ENCODE results near the gene SKP2.

SKP2 gene

GRCh38 chr5:36168737-36169136 is 16.8 kb downstream of the SKP2 start:
- Histone ChIP-seq H3K9me3 (ENCODE audit: control extremely low read depth in 1 of 5, control insufficient read depth in 4 of 5, insufficient read depth in 2 of 5, low read depth in 1 of 5, low read length in 4 of 5) (no peaks in the 10 kb centered on the region), H3K27ac (ENCODE audit: insufficient read depth in 1 of 2, low read depth in 1 of 2, low read length in 2 of 2, poor library complexity in 1 of 2, severe bottlenecking in 2 of 2) (no peak overlapping the region), H3K27me3 (replicated peaks in 2 of 5; ENCODE audit: control insufficient read depth in 4 of 5, insufficient read depth in 5 of 5, low read length in 4 of 5) (no peaks in the 10 kb centered on the region), H3K4me1 (ENCODE audit: control extremely low read depth in 1 of 4, control insufficient read depth in 4 of 4, insufficient read depth in 4 of 4, low read length in 3 of 4) (no peaks in the 10 kb centered on the region), H3K36me3 (ENCODE audit: control insufficient read depth in 4 of 4, insufficient read depth in 4 of 4, low read length in 3 of 4) (peaks cover 33 to 92% (median 59%) of the 10 kb centered on the region in 4 experiments), H3K4me3 (ENCODE audit: control insufficient read depth in 1 of 7, extremely low read depth in 1 of 7, insufficient read depth in 4 of 7, low read depth in 2 of 7, low read length in 6 of 7) (no peak overlapping the region)
- CTCF ChIA-PET, result interaction anchor here (1.1 to 1.2 kb wide), 2 partner anchors 9 to 12 kb away, joined by 3 to 4 read pairs; no protein-coding TSS in a partner anchor
- DNase-seq, result no peak
- POLR2A ChIA-PET, result no interaction called here
- 83% methylated on average over 4 of the region's 4 CpGs for WGBS (ENCODE audit: insufficient coverage)

- Histone ChIP-seq H3K27ac (ENCODE audit: insufficient read depth in 1 of 2, low read depth in 1 of 2, low read length in 2 of 2, poor library complexity in 1 of 2, severe bottlenecking in 2 of 2) (no peak overlapping the region), H3K36me3 (ENCODE audit: control insufficient read depth in 4 of 4, insufficient read depth in 4 of 4, low read length in 3 of 4) (peaks cover 39 to 91% (median 60%) of the 10 kb centered on the region in 4 experiments), H3K4me3 (ENCODE audit: control insufficient read depth in 1 of 7, extremely low read depth in 1 of 7, insufficient read depth in 4 of 7, low read depth in 2 of 7, low read length in 6 of 7) (no peak overlapping the region), H3K4me1 (ENCODE audit: control extremely low read depth in 1 of 4, control insufficient read depth in 4 of 4, insufficient read depth in 4 of 4, low read length in 3 of 4) (no peaks in the 10 kb centered on the region), H3K9me3 (ENCODE audit: control extremely low read depth in 1 of 5, control insufficient read depth in 4 of 5, insufficient read depth in 2 of 5, low read depth in 1 of 5, low read length in 4 of 5) (no peaks in the 10 kb centered on the region), H3K27me3 (replicated peaks in 2 of 5; ENCODE audit: control insufficient read depth in 4 of 5, insufficient read depth in 5 of 5, low read length in 4 of 5) (no peaks in the 10 kb centered on the region)
- DNase-seq, result no peak
- WGBS (ENCODE audit: insufficient coverage), result 96% methylated on average over 4 of the region's 5 CpGs
- ChIA-PET CTCF (interaction anchor here (1.7 kb wide), 1 partner anchor 17 kb away, joined by 6 read pairs; no protein-coding TSS in a partner anchor), POLR2A (no interaction called here)
Measured at GRCh38 chr5:36170832-36171424, 19.0 kb downstream of the SKP2 start.

- H3K36me3 ChIP-seq (ENCODE audit: control insufficient read depth in 4 of 4, insufficient read depth in 4 of 4, low read length in 3 of 4), result peaks cover 33 to 82% (median 56%) of the 10 kb centered on the region in 4 experiments
- no peak overlapping the region for H3K4me3 ChIP-seq (ENCODE audit: control insufficient read depth in 1 of 7, extremely low read depth in 1 of 7, insufficient read depth in 4 of 7, low read depth in 2 of 7, low read length in 6 of 7)
- H3K27me3 ChIP-seq (replicated peaks in 2 of 5; ENCODE audit: control insufficient read depth in 4 of 5, insufficient read depth in 5 of 5, low read length in 4 of 5), result no peaks in the 10 kb centered on the region
- H3K9me3 ChIP-seq (ENCODE audit: control extremely low read depth in 1 of 5, control insufficient read depth in 4 of 5, insufficient read depth in 2 of 5, low read depth in 1 of 5, low read length in 4 of 5), result no peaks in the 10 kb centered on the region
- CTCF ChIA-PET, result interaction anchor here (1.5 to 1.7 kb wide), 2 partner anchors 19 to 55 kb away, joined by 4 to 6 read pairs; no protein-coding TSS in a partner anchor
- POLR2A ChIA-PET, result interaction anchor here (1.0 kb wide), 1 partner anchor 11 kb away, joined by 3 read pairs; no protein-coding TSS in a partner anchor
- no peak overlapping the region for H3K27ac ChIP-seq (ENCODE audit: insufficient read depth in 1 of 2, low read depth in 1 of 2, low read length in 2 of 2, poor library complexity in 1 of 2, severe bottlenecking in 2 of 2)
- WGBS (ENCODE audit: insufficient coverage), result no CpG with 5 or more reads among the region's 1 CpG
- DNase-seq, result no peak
- no peaks in the 10 kb centered on the region for H3K4me1 ChIP-seq (ENCODE audit: control extremely low read depth in 1 of 4, control insufficient read depth in 4 of 4, insufficient read depth in 4 of 4, low read length in 3 of 4)
Measured at GRCh38 chr5:36172599-36172998, 20.7 kb downstream of the SKP2 start.

- Histone ChIP-seq H3K4me1 (ENCODE audit: control extremely low read depth in 1 of 4, control insufficient read depth in 4 of 4, insufficient read depth in 4 of 4, low read length in 3 of 4) (no peaks in the 10 kb centered on the region), H3K9me3 (ENCODE audit: control extremely low read depth in 1 of 5, control insufficient read depth in 4 of 5, insufficient read depth in 2 of 5, low read depth in 1 of 5, low read length in 4 of 5) (no peaks in the 10 kb centered on the region), H3K4me3 (ENCODE audit: control insufficient read depth in 1 of 7, extremely low read depth in 1 of 7, insufficient read depth in 4 of 7, low read depth in 2 of 7, low read length in 6 of 7) (no peak overlapping the region), H3K36me3 (ENCODE audit: control insufficient read depth in 4 of 4, insufficient read depth in 4 of 4, low read length in 3 of 4) (peaks cover 32 to 81% (median 52%) of the 10 kb centered on the region in 4 experiments), H3K27ac (ENCODE audit: insufficient read depth in 1 of 2, low read depth in 1 of 2, low read length in 2 of 2, poor library complexity in 1 of 2, severe bottlenecking in 2 of 2) (no peak overlapping the region), H3K27me3 (replicated peaks in 2 of 5; ENCODE audit: control insufficient read depth in 4 of 5, insufficient read depth in 5 of 5, low read length in 4 of 5) (no peaks in the 10 kb centered on the region)
- no CpG with 5 or more reads among the region's 2 CpGs for WGBS (ENCODE audit: insufficient coverage)
- DNase-seq, result no peak
- CTCF ChIA-PET, result no interaction called here
- POLR2A ChIA-PET, result no interaction called here
Measured at GRCh38 chr5:36173426-36173825, 21.5 kb downstream of the SKP2 start.

- Histone ChIP-seq H3K9me3 (ENCODE audit: control extremely low read depth in 1 of 5, control insufficient read depth in 4 of 5, insufficient read depth in 2 of 5, low read depth in 1 of 5, low read length in 4 of 5) (no peaks in the 10 kb centered on the region), H3K4me1 (ENCODE audit: control extremely low read depth in 1 of 4, control insufficient read depth in 4 of 4, insufficient read depth in 4 of 4, low read length in 3 of 4) (no peaks in the 10 kb centered on the region), H3K36me3 (ENCODE audit: control insufficient read depth in 4 of 4, insufficient read depth in 4 of 4, low read length in 3 of 4) (peaks cover 32 to 82% (median 53%) of the 10 kb centered on the region in 4 experiments), H3K4me3 (ENCODE audit: control insufficient read depth in 1 of 7, extremely low read depth in 1 of 7, insufficient read depth in 4 of 7, low read depth in 2 of 7, low read length in 6 of 7) (no peak overlapping the region), H3K27me3 (replicated peaks in 2 of 5; ENCODE audit: control insufficient read depth in 4 of 5, insufficient read depth in 5 of 5, low read length in 4 of 5) (no peaks in the 10 kb centered on the region), H3K27ac (ENCODE audit: insufficient read depth in 1 of 2, low read depth in 1 of 2, low read length in 2 of 2, poor library complexity in 1 of 2, severe bottlenecking in 2 of 2) (peak overlapping the region in 1 of 2 experiments; percentile 12)
- no peak for DNase-seq
- ChIA-PET CTCF (no interaction called here), POLR2A (no interaction called here)
- 100% methylated on average over 2 of the region's 3 CpGs for WGBS (ENCODE audit: insufficient coverage)
Measured at GRCh38 chr5:36174119-36174518, 22.2 kb downstream of the SKP2 start.

GRCh38 chr5:36175043-36175442 is 23.1 kb downstream of the SKP2 start:
- Histone ChIP-seq H3K4me1 (ENCODE audit: control extremely low read depth in 1 of 4, control insufficient read depth in 4 of 4, insufficient read depth in 4 of 4, low read length in 3 of 4) (no peaks in the 10 kb centered on the region), H3K9me3 (ENCODE audit: control extremely low read depth in 1 of 5, control insufficient read depth in 4 of 5, insufficient read depth in 2 of 5, low read depth in 1 of 5, low read length in 4 of 5) (no peaks in the 10 kb centered on the region), H3K4me3 (ENCODE audit: control insufficient read depth in 1 of 7, extremely low read depth in 1 of 7, insufficient read depth in 4 of 7, low read depth in 2 of 7, low read length in 6 of 7) (no peak overlapping the region), H3K36me3 (ENCODE audit: control insufficient read depth in 4 of 4, insufficient read depth in 4 of 4, low read length in 3 of 4) (peaks cover 34 to 77% (median 51%) of the 10 kb centered on the region in 4 experiments), H3K27ac (ENCODE audit: insufficient read depth in 1 of 2, low read depth in 1 of 2, low read length in 2 of 2, poor library complexity in 1 of 2, severe bottlenecking in 2 of 2) (no peak overlapping the region), H3K27me3 (replicated peaks in 2 of 5; ENCODE audit: control insufficient read depth in 4 of 5, insufficient read depth in 5 of 5, low read length in 4 of 5) (no peaks in the 10 kb centered on the region)
- ChIA-PET CTCF (no interaction called here), POLR2A (interaction anchor here (0.6 kb wide), 1 partner anchor 767 kb away, joined by 7 read pairs; no protein-coding TSS in a partner anchor)
- 91% methylated on average over 4 of the region's 5 CpGs for WGBS (ENCODE audit: insufficient coverage)
- DNase-seq, result no peak

- Histone ChIP-seq H3K4me3 (ENCODE audit: control insufficient read depth in 1 of 7, extremely low read depth in 1 of 7, insufficient read depth in 4 of 7, low read depth in 2 of 7, low read length in 6 of 7) (no peak overlapping the region), H3K27ac (ENCODE audit: insufficient read depth in 1 of 2, low read depth in 1 of 2, low read length in 2 of 2, poor library complexity in 1 of 2, severe bottlenecking in 2 of 2) (no peak overlapping the region), H3K27me3 (replicated peaks in 2 of 5; ENCODE audit: control insufficient read depth in 4 of 5, insufficient read depth in 5 of 5, low read length in 4 of 5) (no peaks in the 10 kb centered on the region), H3K9me3 (ENCODE audit: control extremely low read depth in 1 of 5, control insufficient read depth in 4 of 5, insufficient read depth in 2 of 5, low read depth in 1 of 5, low read length in 4 of 5) (no peaks in the 10 kb centered on the region), H3K36me3 (ENCODE audit: control insufficient read depth in 4 of 4, insufficient read depth in 4 of 4, low read length in 3 of 4) (peaks cover 24 to 76% (median 50%) of the 10 kb centered on the region in 4 experiments), H3K4me1 (ENCODE audit: control extremely low read depth in 1 of 4, control insufficient read depth in 4 of 4, insufficient read depth in 4 of 4, low read length in 3 of 4) (no peaks in the 10 kb centered on the region)
- ChIA-PET POLR2A (no interaction called here), CTCF (interaction anchor here (0.7 to 2.2 kb wide), 5 partner anchors 9 to 559 kb away, joined by 3 to 6 read pairs (median 3); partner anchors contain the start of gene RANBP3L)
- no peak for DNase-seq
- no CpG with 5 or more reads among the region's 2 CpGs for WGBS (ENCODE audit: insufficient coverage)
Measured at GRCh38 chr5:36177154-36177553, 25.2 kb downstream of the SKP2 start.
